ENCODE data around the gene UGT1A7.

- TF ChIP-seq CTCF (IDR thresholded peaks at IDR 0.05; ENCODE audit: low read length) (no peak), EZH2 (IDR thresholded peaks at IDR 0.05; ENCODE audit: borderline replicate concordance, low read length) (no peak)
These were observed 32.4 kb downstream of the UGT1A7 start for GRCh38 chr2:233714121-233714520.
